Activated CD4-positive, alpha-beta T cell treated with anti-CD3 and anti-CD28 coated beads for 1 hour (primary cell): ENCODE results near the gene CENPP.
"Not testable (repeated sequence)": the region's sequence is repeated elsewhere in the genome, so short reads cannot be mapped to it uniquely, and the experiment has no call there.

Experiments used
- DNase-seq: peaks from one replicate; pipeline ENCODE4 v3.0.0-alpha.2; 2020

Gene CENPP

GRCh38 chr9:92619601-92620300 lies 294.0 kb downstream of the CENPP start:
- no peak for DNase-seq

GRCh38 chr9:92620845-92621244 lies 295.1 kb downstream of the CENPP start:
- DNase-seq: no peak

- not testable (repeated sequence) for DNase-seq
Measured at GRCh38 chr9:92623936-92624335, 298.2 kb downstream of the CENPP start.

GRCh38 chr9:92626484-92626883 lies 300.7 kb downstream of the CENPP start:
- DNase-seq: no peak

GRCh38 chr9:92627651-92628050 lies 301.9 kb downstream of the CENPP start:
- DNase-seq: no peak

GRCh38 chr9:92631452-92632343 lies 305.9 kb downstream of the CENPP start:
- no peak for DNase-seq

GRCh38 chr9:92632641-92633040 lies 306.9 kb downstream of the CENPP start:
- DNase-seq: no peak

- DNase-seq: no peak
Measured at GRCh38 chr9:92633614-92634278, 308.0 kb downstream of the CENPP start.

GRCh38 chr9:92634712-92635605 lies 309.2 kb downstream of the CENPP start:
- peak; percentile 31 for DNase-seq

GRCh38 chr9:92635760-92636159 lies 310.0 kb downstream of the CENPP start:
- DNase-seq: no peak

GRCh38 chr9:92636627-92637026 lies 310.9 kb downstream of the CENPP start:
- DNase-seq: no peak

GRCh38 chr9:92637326-92637725 lies 311.6 kb downstream of the CENPP start:
- no peak for DNase-seq

- no peak for DNase-seq
Measured at GRCh38 chr9:92637886-92638620, 312.3 kb downstream of the CENPP start.

- DNase-seq: no peak
Measured at GRCh38 chr9:92638621-92639101, 312.9 kb downstream of the CENPP start.

GRCh38 chr9:92639124-92639523 lies 313.4 kb downstream of the CENPP start:
- no peak for DNase-seq

- DNase-seq: no peak
Measured at GRCh38 chr9:92639791-92640271, 314.1 kb downstream of the CENPP start.

GRCh38 chr9:92640398-92641091 lies 314.8 kb downstream of the CENPP start:
- no peak for DNase-seq

GRCh38 chr9:92641092-92641809 lies 315.5 kb downstream of the CENPP start:
- DNase-seq: no peak

- no peak for DNase-seq
Measured at GRCh38 chr9:92642041-92642451, 316.3 kb downstream of the CENPP start.

GRCh38 chr9:92642564-92642963 lies 316.8 kb downstream of the CENPP start:
- no peak for DNase-seq
